Activated naive CD8-positive, alpha-beta T cell treated with anti-CD3 and anti-CD28 coated beads, Interleukin-2, amount 10 ng/mL, durations not matched to agents 7 days and 5 days (primary cell): ENCODE measurements around the gene TBXAS1. TPM values are rescaled to one million over a fixed set of nuclear protein-coding genes. Genes with fewer than 3 reads are reported as not detected.

Experiments used
- ATAC-seq: fragments of 150-1000 bp; cut with Tn5 transposase; one replicate; pipeline ENCODE4 v1.10.0; 2021; ENCODE audit warnings: low read depth, moderate library complexity
- POLR2A ChIA-PET: fragments of 350-600 bp; sonication (Branson Sonifier 250); formaldehyde crosslinking; loops from one replicate; lab custom pipeline; 2021; ENCODE audit warnings: antibody characterized with exemption; lab: Charles Lee
- DNase-seq: peaks from one replicate; pipeline ENCODE4 v3.0.0; 2021
- H3K27ac Mint-ChIP-seq: one replicate; pipeline ENCODE4 v1.8.0; 2022; ENCODE audit warnings: mild to moderate bottlenecking, mixed read lengths
- H3K27me3 Mint-ChIP-seq: one replicate; pipeline ENCODE4 v1.8.0; 2022; ENCODE audit warnings: mild to moderate bottlenecking, moderate library complexity, mixed read lengths
- H3K36me3 Mint-ChIP-seq: one replicate; pipeline ENCODE4 v1.8.0; 2021; ENCODE audit warnings: mild to moderate bottlenecking, mixed read lengths
- H3K4me1 Mint-ChIP-seq: one replicate; pipeline ENCODE4 v1.8.0; 2021; ENCODE audit warnings: mixed read lengths
- H3K4me3 Mint-ChIP-seq: one replicate; pipeline ENCODE4 v1.8.0; 2022; ENCODE audit warnings: mild to moderate bottlenecking, moderate library complexity, mixed read lengths
- H3K9me3 Mint-ChIP-seq: one replicate; pipeline ENCODE4 v1.8.0; 2021; ENCODE audit warnings: mixed read lengths
- total RNA-seq, 2 experiments: library from RNA; stranded (reverse); gene quantifications; one replicate each; pipeline ENCODE4 v1.2.3, GENCODE V29; 2021

TBXAS1 gene
- total RNA-seq, 2 experiments from 2014 or later, result 2.1 to 3.0 TPM

DNA sequence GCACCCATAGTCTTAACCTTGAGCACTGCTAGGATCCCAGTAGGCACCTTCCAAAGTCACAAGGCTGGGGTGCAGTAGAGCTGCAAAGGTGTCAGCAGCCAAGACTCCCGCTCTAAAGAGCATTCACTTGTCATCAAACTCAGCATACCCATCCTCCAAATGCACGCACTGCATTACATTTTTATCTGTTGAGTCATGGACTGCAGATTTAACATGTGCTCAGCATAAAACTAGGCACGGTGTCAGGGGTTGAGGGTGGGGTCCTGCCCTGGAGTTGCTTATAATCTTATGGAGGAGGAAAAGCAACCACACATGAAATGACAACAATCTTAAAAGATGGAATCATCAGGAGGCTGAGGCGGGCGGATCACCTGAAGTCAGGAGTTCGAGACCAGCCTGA lies 131.1 kb downstream of the TBXAS1 start:
- H3K27me3 Mint-ChIP-seq, result peaks cover 2% of the 10 kb centered on the region
- no peak overlapping the region for H3K27ac Mint-ChIP-seq
- POLR2A ChIA-PET, result no interaction called here

GRCh38 chr7:139965942-139966628 lies 137.0 kb downstream of the TBXAS1 start:
- Mint-ChIP-seq H3K27me3 (peaks cover 12% of the 10 kb centered on the region), H3K4me1 (no peaks in the 10 kb centered on the region), H3K4me3 (no peak overlapping the region), H3K36me3 (no peaks in the 10 kb centered on the region), H3K9me3 (no peaks in the 10 kb centered on the region), H3K27ac (no peak overlapping the region)
- no peak for DNase-seq
- POLR2A ChIA-PET, result no interaction called here
- ATAC-seq, result no peak

More for the DNA sequence above, 131.1 kb downstream of the TBXAS1 start:
- Mint-ChIP-seq H3K4me3 (no peak overlapping the region), H3K9me3 (no peaks in the 10 kb centered on the region), H3K4me1 (no peaks in the 10 kb centered on the region), H3K36me3 (no peaks in the 10 kb centered on the region)
- DNase-seq (no peak), ATAC-seq (no peak)

DNA sequence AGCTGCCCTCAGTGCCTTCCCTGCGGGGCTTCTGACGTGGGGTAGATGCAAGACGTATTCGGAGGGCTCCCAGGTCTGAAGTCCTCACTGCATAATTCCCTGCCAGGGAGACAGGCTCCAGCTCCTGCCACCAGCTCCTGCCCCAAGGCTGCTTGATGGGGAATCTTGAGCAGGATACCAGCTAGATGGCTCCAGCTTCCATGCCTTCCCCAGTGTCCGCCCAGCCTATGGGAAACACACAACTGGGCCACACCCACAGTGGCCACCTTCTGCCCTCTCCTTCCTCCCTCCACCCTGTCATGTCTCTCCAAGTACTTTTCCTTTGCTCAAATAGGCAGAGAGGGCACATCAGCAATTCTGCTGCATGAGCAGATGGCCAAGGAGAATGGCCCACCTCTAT lies 137.9 kb downstream of the TBXAS1 start:
- no peaks in the 10 kb centered on the region for H3K9me3 Mint-ChIP-seq
- H3K27me3 Mint-ChIP-seq, result peaks cover 15% of the 10 kb centered on the region
- no peaks in the 10 kb centered on the region for H3K4me1 Mint-ChIP-seq
- POLR2A ChIA-PET, result no interaction called here
- H3K4me3 Mint-ChIP-seq, result no peak overlapping the region
- ATAC-seq (no peak), DNase-seq (no peak)
- no peaks in the 10 kb centered on the region for H3K36me3 Mint-ChIP-seq
- no peak overlapping the region for H3K27ac Mint-ChIP-seq

DNA sequence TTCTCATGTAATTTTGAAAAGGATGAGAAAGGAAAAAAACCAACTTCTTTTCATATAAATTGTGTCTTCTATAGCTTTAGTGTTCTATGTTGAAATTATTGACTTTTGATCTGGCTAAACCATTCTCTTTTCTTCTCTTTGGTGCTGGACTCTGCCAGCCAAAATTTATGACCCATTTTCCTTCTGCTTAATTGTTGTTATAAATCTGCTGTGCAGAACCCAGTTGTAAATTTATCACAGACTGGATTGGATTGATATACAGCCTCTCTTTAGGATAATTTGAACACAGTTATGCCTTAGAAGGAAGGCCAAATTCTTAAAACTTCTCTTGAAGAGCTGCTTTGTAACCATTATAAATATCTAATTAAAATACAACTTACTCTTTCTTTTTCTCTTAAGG lies 139.9 kb downstream of the TBXAS1 start:
- H3K9me3 Mint-ChIP-seq, result no peaks in the 10 kb centered on the region
- ATAC-seq (no peak), DNase-seq (no peak)
- peaks cover 16% of the 10 kb centered on the region for H3K27me3 Mint-ChIP-seq
- POLR2A ChIA-PET, result no interaction called here
- H3K4me3 Mint-ChIP-seq, result no peak overlapping the region
- H3K36me3 Mint-ChIP-seq, result no peaks in the 10 kb centered on the region
- no peak overlapping the region for H3K27ac Mint-ChIP-seq
- H3K4me1 Mint-ChIP-seq, result no peaks in the 10 kb centered on the region

GRCh38 chr7:139972029-139972428 lies 143.0 kb downstream of the TBXAS1 start:
- Mint-ChIP-seq H3K27ac (no peak overlapping the region), H3K9me3 (no peaks in the 10 kb centered on the region), H3K4me1 (no peaks in the 10 kb centered on the region), H3K36me3 (no peaks in the 10 kb centered on the region), H3K27me3 (peaks cover 16% of the 10 kb centered on the region), H3K4me3 (no peak overlapping the region)
- POLR2A ChIA-PET, result no interaction called here
- DNase-seq (no peak), ATAC-seq (no peak)

- POLR2A ChIA-PET, result no interaction called here
- DNase-seq (no peak), ATAC-seq (no peak)
- H3K4me3 Mint-ChIP-seq, result no peak overlapping the region
- no peaks in the 10 kb centered on the region for H3K36me3 Mint-ChIP-seq
- H3K27ac Mint-ChIP-seq, result no peak overlapping the region
- no peaks in the 10 kb centered on the region for H3K9me3 Mint-ChIP-seq
- H3K27me3 Mint-ChIP-seq, result peaks cover 16% of the 10 kb centered on the region
- H3K4me1 Mint-ChIP-seq, result no peaks in the 10 kb centered on the region
These were observed 144.3 kb downstream of the TBXAS1 start for GRCh38 chr7:139973101-139974050.

DNA sequence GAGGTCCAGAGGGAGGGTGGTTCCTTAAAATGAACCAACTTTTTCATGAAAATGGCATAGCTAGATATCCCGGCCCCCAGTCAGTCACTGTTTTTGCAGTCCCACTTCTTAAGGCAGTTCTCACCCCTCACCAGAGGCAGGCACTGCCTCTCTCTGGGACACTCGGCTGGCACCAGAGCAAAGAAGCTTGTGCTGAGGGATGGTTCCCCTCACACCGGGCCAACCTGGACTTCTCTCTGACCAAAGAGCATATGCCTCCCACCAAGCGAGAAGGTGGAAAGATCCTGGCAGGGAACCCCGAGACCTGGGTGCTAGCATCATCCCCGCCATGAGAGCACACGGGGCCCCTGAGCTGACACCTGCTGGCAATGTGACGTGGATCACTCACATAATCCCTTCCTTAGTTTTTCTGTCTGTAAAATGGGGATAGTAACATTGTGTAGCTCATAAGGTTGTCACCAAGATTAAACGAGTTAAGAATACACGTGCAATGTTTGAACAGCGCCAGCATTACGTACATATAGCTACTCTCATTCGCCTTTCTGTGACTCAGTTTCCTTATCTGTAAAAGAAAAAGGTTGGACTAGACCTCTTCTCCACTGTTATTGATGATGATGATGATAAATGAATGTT lies 145.2 kb downstream of the TBXAS1 start:
- DNase-seq (no peak), ATAC-seq (no peak)
- Mint-ChIP-seq H3K9me3 (no peaks in the 10 kb centered on the region), H3K27ac (no peak overlapping the region), H3K36me3 (no peaks in the 10 kb centered on the region), H3K4me3 (no peak overlapping the region), H3K4me1 (no peaks in the 10 kb centered on the region), H3K27me3 (peaks cover 11% of the 10 kb centered on the region)
- POLR2A ChIA-PET, result no interaction called here

- H3K36me3 Mint-ChIP-seq, result no peaks in the 10 kb centered on the region
- POLR2A ChIA-PET, result interaction anchor here (0.5 to 1.0 kb wide), 2 partner anchors 25 to 596 kb away, joined by 3 to 7 read pairs; no protein-coding TSS in a partner anchor
- H3K27ac Mint-ChIP-seq, result no peak overlapping the region
- no peaks in the 10 kb centered on the region for H3K9me3 Mint-ChIP-seq
- H3K27me3 Mint-ChIP-seq, result peaks cover 8% of the 10 kb centered on the region
- peaks cover 5% of the 10 kb centered on the region for H3K4me1 Mint-ChIP-seq
- ATAC-seq (no peak), DNase-seq (no peak)
- H3K4me3 Mint-ChIP-seq, result no peak overlapping the region
These were observed 147.2 kb downstream of the TBXAS1 start for GRCh38 chr7:139976055-139976837.

- Mint-ChIP-seq H3K4me3 (no peak overlapping the region), H3K36me3 (no peaks in the 10 kb centered on the region), H3K9me3 (no peaks in the 10 kb centered on the region), H3K27ac (no peak overlapping the region), H3K27me3 (peaks cover 5% of the 10 kb centered on the region), H3K4me1 (peaks cover 5% of the 10 kb centered on the region)
- POLR2A ChIA-PET, result interaction anchor here (1.0 kb wide), 1 partner anchor 24 kb away, joined by 3 read pairs; no protein-coding TSS in a partner anchor
- no peak for ATAC-seq
- no peak for DNase-seq
These were observed 148.0 kb downstream of the TBXAS1 start for GRCh38 chr7:139976838-139977656.

GRCh38 chr7:139981511-139981895 lies 152.4 kb downstream of the TBXAS1 start:
- POLR2A ChIA-PET, result no interaction called here
- Mint-ChIP-seq H3K4me3 (no peak overlapping the region), H3K36me3 (no peaks in the 10 kb centered on the region), H3K27ac (no peak overlapping the region), H3K9me3 (no peaks in the 10 kb centered on the region), H3K4me1 (peaks cover 5% of the 10 kb centered on the region), H3K27me3 (peaks cover 10% of the 10 kb centered on the region)
- DNase-seq (no peak), ATAC-seq (no peak)

DNA sequence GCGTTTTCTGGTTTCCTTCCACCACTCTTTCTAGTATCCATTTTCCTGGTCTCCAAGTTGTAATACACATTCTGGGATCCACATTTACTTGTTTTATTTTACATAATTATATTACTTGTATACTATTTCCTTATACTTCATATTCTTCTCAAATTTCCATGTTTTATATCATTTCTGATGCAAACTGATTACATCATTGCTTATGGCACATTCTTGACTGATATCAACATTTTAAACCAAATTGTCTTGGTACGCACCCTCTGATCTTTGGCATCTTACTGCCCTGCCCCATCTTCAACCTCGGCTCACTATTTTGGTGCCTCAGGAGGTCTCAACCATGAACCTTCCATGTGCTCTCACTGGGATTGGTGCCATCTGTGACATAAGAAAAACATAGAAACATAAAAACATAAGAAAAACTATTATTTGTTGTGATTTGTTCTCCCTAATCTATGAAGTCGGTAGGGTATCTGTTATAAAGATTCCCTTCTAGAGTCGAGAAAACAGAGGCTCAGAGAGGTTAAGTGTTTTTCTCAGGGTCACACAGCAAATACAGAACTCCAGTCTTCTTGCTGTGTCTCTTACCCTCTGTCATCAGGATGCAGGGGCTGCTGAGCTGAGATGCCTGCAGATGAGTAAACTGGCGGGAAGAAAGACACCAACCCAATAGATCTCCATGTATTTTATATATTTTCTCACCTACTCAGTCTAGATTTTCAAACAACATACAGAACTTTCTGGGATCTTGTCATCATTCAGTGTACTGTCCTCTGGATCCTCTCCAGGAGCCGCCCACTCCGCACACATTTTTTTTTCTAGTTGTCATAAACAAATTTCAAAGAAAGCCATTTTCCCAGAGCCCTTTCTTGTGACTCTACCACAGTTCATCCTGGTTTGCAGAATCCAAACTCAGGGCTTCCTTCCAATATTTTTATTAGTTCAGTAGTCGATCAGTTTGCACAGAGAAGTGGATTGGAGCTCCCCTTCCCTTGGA lies 154.2 kb downstream of the TBXAS1 start:
- ATAC-seq (no peak), DNase-seq (no peak)
- Mint-ChIP-seq H3K4me1 (peaks cover 5% of the 10 kb centered on the region), H3K36me3 (no peaks in the 10 kb centered on the region), H3K27me3 (peaks cover 10% of the 10 kb centered on the region), H3K4me3 (no peak overlapping the region), H3K9me3 (no peaks in the 10 kb centered on the region), H3K27ac (no peak overlapping the region)
- POLR2A ChIA-PET, result no interaction called here
